Measurements from ENCODE around the gene ADGB. TPM values are rescaled to one million over a fixed set of nuclear protein-coding genes. Genes with fewer than 3 reads are reported as not detected.

The ADGB gene
- total RNA-seq, 1 experiment from 2014 or later: not detected

GRCh38 chr6:146693342-146693741, 94.6 kb downstream of the ADGB start:
- BruUV-seq (replicated peaks): no TSS peak
- no peak for TF ChIP-seq CTCF (conservative IDR thresholded peaks at IDR 0.05; ENCODE audit: low read depth, low read length)
- no peak for TF ChIP-seq EZH2phosphoT487 (IDR thresholded peaks at IDR 0.05; ENCODE audit: borderline replicate concordance, low read length)
- H3K36me3 ChIP-seq (ENCODE audit: low read depth, low read length): no peaks in the 10 kb centered on the region
- H3K4me3 ChIP-seq (ENCODE audit: low read length): no peak overlapping the region
- ChIA-PET CTCF (no interaction called here), POLR2A (ENCODE audit: unreplicated experiment) (no interaction called here)
- H3K9ac ChIP-seq (ENCODE audit: low read length): no peak overlapping the region
- H3K27me3 ChIP-seq (ENCODE audit: low read length): peaks cover 30% of the 10 kb centered on the region
- no peak overlapping the region for H3K27ac ChIP-seq (ENCODE audit: low read length)
- DNase-seq (no peak), ATAC-seq (no peak)
- H3F3A ChIP-seq (ENCODE audit: low read length, unreplicated experiment): no peaks in the 10 kb centered on the region
- H4K20me1 ChIP-seq (ENCODE audit: low read length): no peaks in the 10 kb centered on the region
- no peak overlapping the region for H3K4me2 ChIP-seq (ENCODE audit: low read length)
- H3K9me2 ChIP-seq (replicated peaks; ENCODE audit: low read length): no peaks in the 10 kb centered on the region
- intact Hi-C loops (cut with micrococcal nuclease): no loop called here
- no peaks in the 10 kb centered on the region for H3K79me2 ChIP-seq (ENCODE audit: low read length)
- no peaks in the 10 kb centered on the region for H3K4me1 ChIP-seq (ENCODE audit: insufficient read depth, low read length)
- H3K9me3 ChIP-seq (ENCODE audit: low read length): no peaks in the 10 kb centered on the region
- H2AFZ ChIP-seq (ENCODE audit: low read length): no peak overlapping the region

DNA sequence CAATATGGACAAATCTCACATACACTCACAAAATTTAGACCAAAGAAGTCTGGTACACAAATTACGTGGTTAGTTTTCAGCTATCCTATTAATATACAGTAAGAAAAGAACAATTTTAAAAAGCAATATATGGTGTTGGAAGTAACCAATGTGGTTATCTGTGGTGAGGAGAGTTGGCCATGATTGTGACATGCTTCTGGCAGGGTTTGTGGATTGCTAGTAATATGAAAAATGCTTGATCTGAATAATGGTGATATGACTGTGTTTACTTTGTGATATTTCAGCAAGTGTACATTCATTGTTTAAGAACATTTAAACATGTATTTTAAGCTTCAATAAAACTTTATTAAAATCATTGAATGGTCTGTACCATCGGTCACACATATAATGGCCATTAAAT, 99.1 kb downstream of the ADGB start:
- Histone ChIP-seq H3K36me3 (ENCODE audit: low read depth, low read length) (no peaks in the 10 kb centered on the region), H3K4me1 (ENCODE audit: insufficient read depth, low read length) (no peaks in the 10 kb centered on the region), H3K9ac (ENCODE audit: low read length) (no peak overlapping the region), H3K79me2 (ENCODE audit: low read length) (no peaks in the 10 kb centered on the region), H4K20me1 (ENCODE audit: low read length) (no peaks in the 10 kb centered on the region), H3K27ac (ENCODE audit: low read length) (no peak overlapping the region), H2AFZ (ENCODE audit: low read length) (no peak overlapping the region), H3K4me3 (ENCODE audit: low read length) (no peak overlapping the region), H3K27me3 (ENCODE audit: low read length) (no peaks in the 10 kb centered on the region), H3F3A (ENCODE audit: low read length, unreplicated experiment) (no peaks in the 10 kb centered on the region), H3K9me3 (ENCODE audit: low read length) (no peaks in the 10 kb centered on the region), H3K4me2 (ENCODE audit: low read length) (no peak overlapping the region), H3K9me2 (replicated peaks; ENCODE audit: low read length) (no peaks in the 10 kb centered on the region)
- no peak for ATAC-seq
- TF ChIP-seq EZH2phosphoT487 (IDR thresholded peaks at IDR 0.05; ENCODE audit: borderline replicate concordance, low read length) (no peak), EZH2 (IDR thresholded peaks at IDR 0.05; ENCODE audit: low read length, unreplicated experiment) (no peak), CTCF (conservative IDR thresholded peaks at IDR 0.05; ENCODE audit: low read depth, low read length) (no peak)
- no TSS peak for BruUV-seq (replicated peaks)
- intact Hi-C loops (cut with micrococcal nuclease): no loop called here
- CTCF ChIA-PET: no interaction called here
- POLR2A ChIA-PET (ENCODE audit: unreplicated experiment): no interaction called here
- DNase-seq: no peak

GRCh38 chr6:146700078-146700686, 101.4 kb downstream of the ADGB start:
- Histone ChIP-seq H3F3A (ENCODE audit: low read length, unreplicated experiment) (no peaks in the 10 kb centered on the region), H3K79me2 (ENCODE audit: low read length) (no peaks in the 10 kb centered on the region), H4K20me1 (ENCODE audit: low read length) (no peaks in the 10 kb centered on the region), H3K9ac (ENCODE audit: low read length) (no peak overlapping the region), H3K27me3 (ENCODE audit: low read length) (no peaks in the 10 kb centered on the region), H3K4me1 (ENCODE audit: insufficient read depth, low read length) (no peaks in the 10 kb centered on the region), H3K9me3 (ENCODE audit: low read length) (no peaks in the 10 kb centered on the region), H3K4me2 (ENCODE audit: low read length) (no peak overlapping the region), H3K36me3 (ENCODE audit: low read depth, low read length) (no peaks in the 10 kb centered on the region), H2AFZ (ENCODE audit: low read length) (no peak overlapping the region), H3K9me2 (replicated peaks; ENCODE audit: low read length) (no peaks in the 10 kb centered on the region), H3K27ac (ENCODE audit: low read length) (no peak overlapping the region), H3K4me3 (ENCODE audit: low read length) (no peak overlapping the region)
- no peak for TF ChIP-seq EZH2phosphoT487 (IDR thresholded peaks at IDR 0.05; ENCODE audit: borderline replicate concordance, low read length)
- TF ChIP-seq CTCF (conservative IDR thresholded peaks at IDR 0.05; ENCODE audit: low read depth, low read length): peak; percentile 78
- ChIA-PET CTCF (interaction anchor here (1.0 kb wide), 1 partner anchor 154 kb away, joined by 7 read pairs; no protein-coding TSS in a partner anchor), POLR2A (ENCODE audit: unreplicated experiment) (no interaction called here)
- ATAC-seq: no peak
- intact Hi-C loops (cut with micrococcal nuclease): loop anchor here (1.0 to 2.0 kb wide), 3 partner anchors 157 to 771 kb away; partner anchors contain the start of gene RAB32
- peak; percentile 83 for DNase-seq
- BruUV-seq (replicated peaks): no TSS peak
